Measurements from ENCODE around the gene ROPN1B.
"Not testable (repeated sequence)": the region's sequence is repeated elsewhere in the genome, so short reads cannot be mapped to it uniquely, and the experiment has no call there.

GRCh38 chr3:125920751-125921279, 48.2 kb upstream of the ROPN1B start:
- TF ChIP-seq, protein P1, sequence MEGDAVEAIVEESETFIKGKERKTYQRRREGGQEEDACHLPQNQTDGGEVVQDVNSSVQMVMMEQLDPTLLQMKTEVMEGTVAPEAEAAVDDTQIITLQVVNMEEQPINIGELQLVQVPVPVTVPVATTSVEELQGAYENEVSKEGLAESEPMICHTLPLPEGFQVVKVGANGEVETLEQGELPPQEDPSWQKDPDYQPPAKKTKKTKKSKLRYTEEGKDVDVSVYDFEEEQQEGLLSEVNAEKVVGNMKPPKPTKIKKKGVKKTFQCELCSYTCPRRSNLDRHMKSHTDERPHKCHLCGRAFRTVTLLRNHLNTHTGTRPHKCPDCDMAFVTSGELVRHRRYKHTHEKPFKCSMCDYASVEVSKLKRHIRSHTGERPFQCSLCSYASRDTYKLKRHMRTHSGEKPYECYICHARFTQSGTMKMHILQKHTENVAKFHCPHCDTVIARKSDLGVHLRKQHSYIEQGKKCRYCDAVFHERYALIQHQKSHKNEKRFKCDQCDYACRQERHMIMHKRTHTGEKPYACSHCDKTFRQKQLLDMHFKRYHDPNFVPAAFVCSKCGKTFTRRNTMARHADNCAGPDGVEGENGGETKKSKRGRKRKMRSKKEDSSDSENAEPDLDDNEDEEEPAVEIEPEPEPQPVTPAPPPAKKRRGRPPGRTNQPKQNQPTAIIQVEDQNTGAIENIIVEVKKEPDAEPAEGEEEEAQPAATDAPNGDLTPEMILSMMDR (IDR thresholded peaks at IDR 0.05 in 2 of 3, conservative IDR thresholded peaks at IDR 0.05 in 1 of 3; ENCODE audit: borderline replicate concordance in 1 of 3, insufficient read depth in 1 of 3, low read depth in 2 of 3, low read length in 2 of 3), result not testable (repeated sequence)
- TF ChIP-seq JUND (IDR thresholded peaks at IDR 0.05); TCF7L2 (IDR thresholded peaks at IDR 0.05; ENCODE audit: borderline replicate concordance, extremely low read depth, insufficient read depth, insufficient read length): not testable (repeated sequence)
- TF ChIP-seq, protein P2, sequence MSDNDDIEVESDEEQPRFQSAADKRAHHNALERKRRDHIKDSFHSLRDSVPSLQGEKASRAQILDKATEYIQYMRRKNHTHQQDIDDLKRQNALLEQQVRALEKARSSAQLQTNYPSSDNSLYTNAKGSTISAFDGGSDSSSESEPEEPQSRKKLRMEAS (IDR thresholded peaks at IDR 0.05), result not testable (repeated sequence)
